Renal cortical epithelial cell (primary cell): Measurements from ENCODE around the gene TTPAL. TPM values are rescaled to one million over a fixed set of nuclear protein-coding genes. Genes with fewer than 3 reads are reported as not detected.

Experiments
- DNase-seq: peaks from one replicate; pipeline ENCODE4 v3.0.0-alpha.2; 2011; ENCODE audit warnings: low read depth
- total RNA-seq: library from RNA; depleted of rRNA; stranded (reverse); fragments of >200 nt; gene quantifications from 2 replicates; pipeline ENCODE4 v1.2.3, GENCODE V29; 2014

Gene TTPAL
- total RNA-seq, 1 donor from 2014 or later, result 19.0 TPM

DNA sequence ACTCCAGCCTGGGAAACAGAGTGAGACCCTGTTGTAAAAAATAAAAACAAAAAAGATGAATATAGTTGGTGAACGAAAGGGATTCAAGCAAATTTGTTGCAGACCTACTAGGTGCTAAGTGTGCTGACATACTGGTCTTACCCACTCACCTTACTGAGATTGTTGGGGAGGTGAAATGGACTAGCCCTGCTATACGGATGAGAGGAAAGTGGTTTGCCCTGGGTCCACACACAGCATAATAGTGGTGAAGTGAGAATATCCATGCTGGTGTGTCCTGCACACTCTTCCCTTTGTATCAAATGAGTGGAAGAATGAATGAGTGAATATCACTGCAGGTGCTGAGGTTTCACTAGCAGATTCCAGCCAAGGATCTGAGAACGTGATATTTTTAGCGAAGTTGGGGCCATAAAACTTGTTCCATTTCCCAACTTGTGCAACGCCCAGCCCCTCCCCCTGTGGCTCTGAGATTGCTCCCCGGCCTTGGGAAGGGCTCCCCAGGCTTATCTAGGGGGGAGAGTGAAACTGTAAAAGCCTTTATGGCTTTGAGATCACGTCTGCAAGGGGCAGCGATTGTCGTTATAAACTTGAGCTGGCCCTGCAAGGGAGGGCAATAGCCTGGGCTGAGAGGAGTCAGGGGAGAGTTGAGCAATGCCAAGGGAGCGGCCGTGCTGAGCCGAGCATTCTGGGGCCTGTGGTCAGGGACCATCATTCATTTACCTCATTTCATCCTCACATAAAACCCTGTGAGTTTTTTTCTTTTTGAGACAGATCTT lies 33.2 kb upstream of the TTPAL start:
- DNase-seq, result peak; percentile 79

DNA sequence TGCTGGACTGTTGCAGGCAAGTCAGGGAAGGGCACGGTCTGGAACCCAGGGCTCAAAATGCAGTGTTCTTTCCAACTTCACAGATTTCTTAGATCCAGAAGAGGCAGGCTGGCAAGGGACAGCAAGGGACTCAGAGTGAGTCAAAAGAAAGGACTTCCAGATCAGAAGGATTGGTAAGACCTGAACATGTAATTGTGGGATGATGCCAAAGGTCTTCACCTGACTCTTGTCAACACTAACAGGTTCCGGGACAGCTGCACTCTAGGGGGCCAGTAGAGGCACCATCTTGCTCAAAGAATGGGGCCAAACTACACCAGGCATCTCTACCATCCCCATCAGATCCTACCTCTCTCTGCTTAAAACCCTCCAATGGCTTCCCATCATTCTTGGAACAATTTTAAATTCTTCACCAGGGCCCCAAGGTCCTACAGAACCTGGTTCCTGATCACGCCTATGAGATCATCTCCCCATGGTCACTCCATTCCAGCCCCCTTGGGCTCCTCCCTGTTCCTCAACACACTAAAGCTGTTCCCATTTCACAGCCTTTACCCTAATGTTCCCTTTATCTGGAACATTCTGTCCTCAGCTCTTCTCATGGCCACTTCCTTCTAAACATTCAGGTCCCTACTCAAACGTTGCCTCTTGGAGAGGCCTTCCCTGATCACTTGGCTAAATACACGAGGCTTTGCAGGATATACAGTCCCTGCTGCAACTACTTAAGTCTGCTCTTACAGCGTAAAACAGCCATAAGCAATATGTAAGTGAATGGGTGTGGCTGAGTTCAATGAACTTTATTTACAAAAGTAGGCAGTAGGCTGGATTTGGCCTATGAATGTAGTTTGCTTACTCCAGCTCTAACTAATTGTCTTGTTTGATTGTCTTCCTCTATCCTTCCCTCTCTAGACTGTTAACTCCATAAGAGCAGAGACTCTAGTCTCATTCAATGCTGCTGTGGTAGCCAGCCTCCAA lies 29.6 kb upstream of the TTPAL start:
- no peak for DNase-seq

DNA sequence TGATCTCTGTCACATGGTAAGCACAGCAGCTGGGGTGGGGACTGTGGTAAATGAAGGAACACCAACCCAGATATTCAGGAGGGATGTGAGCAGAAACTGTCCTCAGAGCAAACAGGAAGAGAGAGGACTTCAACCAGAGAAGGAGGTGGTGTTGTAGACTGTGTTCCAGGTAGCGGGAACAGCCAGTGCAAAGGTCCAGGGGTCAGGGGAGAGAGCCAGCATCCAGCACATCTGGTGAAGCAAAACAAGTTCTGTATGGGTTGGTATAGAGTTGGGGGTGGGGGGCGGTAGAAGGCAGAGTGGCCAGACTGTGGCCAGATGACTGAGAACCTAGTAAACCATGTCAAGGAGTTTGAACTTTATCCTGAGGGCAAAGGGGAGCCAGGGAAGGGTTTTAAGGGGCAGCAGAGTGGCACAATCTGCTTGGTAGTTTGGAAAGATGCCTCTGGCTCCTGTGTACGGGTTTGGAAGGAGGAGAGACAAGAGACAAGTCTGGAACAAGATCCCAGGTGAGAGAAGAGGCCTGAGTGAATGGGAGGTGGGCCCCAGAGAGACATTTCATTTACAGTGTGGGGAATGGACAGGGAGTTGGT lies 27.8 kb upstream of the TTPAL start:
- DNase-seq, result no peak

DNA sequence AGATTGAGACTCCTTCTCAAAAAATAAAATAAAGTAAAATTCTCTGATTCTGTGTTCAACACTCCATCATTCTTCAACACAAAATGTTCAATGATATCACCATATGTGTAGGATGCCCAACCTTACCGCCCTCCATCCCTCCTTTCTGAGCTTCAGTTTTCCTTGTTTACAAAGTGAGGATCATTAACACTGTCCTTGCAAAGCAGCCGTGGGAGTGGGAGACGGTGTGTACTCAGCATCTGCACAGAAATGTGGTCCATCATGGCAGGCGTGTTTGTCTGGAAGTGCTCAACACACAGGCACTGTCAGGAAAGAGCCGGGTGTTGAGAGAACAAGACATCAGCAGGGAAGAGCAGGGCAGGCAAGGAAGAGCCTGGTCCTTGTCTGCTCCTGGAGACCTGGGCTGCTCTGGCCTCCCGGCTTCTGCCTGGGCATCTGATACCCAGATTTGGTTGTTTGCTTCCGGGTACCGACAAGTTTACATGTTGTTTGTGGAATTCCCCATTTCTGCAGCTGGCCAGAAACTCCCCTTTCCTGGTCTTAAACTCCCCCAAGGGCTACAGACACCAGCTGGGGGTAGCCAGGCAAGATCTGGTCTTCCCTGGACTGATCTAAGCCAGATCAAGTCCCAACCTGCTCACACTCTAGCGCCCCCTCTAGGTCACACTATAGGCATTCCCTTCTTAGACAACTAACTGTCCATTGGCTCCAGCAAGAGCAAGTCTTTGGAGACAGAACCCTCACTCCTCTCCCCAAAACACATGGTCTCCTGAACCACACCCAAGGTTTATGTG lies 26.7 kb upstream of the TTPAL start:
- no peak for DNase-seq

DNA sequence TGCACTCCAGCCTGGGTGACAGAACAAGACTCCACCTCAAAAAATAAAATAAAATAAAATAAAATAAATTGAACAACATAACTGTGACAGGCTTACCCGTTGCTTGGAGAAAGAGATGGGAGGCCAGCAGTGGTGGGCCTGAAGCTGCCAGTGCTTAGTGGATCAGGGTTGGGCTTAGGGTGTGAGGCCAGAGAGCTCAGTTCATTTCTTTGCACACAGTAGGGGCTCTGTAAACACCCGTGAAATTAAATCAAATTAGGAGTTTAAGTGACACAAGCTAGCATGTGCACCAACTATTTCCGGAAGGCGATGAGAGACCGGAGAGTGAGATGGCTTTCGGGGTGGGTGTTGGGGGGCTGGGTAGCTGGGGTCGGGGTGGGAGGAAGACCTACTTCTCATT lies 25.8 kb upstream of the TTPAL start:
- DNase-seq, result no peak

DNA sequence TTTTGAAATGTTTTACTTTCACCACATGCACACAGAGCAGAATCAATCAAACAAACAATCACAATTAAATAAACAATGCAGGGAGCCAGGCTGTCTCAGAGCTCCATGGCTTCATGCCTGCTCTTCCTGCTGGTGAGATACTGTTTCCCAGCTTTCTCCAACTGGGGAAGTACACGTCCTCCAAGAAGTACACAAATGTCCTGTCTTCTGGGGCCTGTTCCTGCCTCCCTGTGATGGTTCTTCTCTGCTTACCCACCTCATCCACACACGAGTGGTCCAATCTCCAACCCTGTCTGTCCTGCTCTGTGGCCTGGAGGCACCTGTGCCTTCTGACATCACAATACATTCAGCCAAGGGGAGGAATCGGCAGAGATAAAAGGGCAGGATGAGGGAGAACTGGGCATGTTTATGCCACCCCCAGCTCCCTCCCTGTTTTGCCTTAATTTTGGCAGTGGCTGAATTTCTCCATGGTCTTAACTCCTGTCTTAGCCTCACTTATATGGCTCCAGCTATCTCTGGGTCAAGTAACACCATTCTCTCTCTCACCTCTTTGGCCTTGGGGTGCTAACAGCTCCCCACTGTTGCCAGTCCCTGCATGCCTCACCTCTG lies 25.3 kb upstream of the TTPAL start:
- DNase-seq, result no peak

DNA sequence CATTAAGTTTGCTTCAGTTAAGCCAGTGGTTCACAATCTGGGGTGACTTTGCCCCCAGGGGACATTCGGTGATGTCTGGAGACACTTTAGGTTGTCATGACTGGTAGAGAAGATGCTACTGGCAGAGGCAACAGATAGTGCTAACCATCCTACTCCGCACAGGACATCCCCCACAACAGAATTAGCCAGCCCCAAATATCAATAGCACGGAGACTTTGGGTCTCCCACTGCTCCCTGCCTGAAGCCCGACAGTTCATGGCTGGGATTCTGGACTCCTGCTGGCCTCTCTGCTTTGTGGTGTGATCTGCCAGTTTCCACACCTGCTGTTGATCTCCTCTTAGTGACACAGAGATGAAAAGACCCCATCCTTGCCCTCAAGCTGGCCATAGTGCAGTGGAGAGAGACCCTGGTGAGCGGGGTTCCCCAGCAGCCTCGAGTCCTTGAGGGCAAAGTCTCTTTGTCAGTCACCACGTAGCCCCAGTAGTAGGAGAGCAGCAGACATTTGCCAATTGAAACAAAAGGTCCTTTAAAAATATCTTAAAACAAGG lies 24.7 kb upstream of the TTPAL start:
- DNase-seq, result no peak

DNA sequence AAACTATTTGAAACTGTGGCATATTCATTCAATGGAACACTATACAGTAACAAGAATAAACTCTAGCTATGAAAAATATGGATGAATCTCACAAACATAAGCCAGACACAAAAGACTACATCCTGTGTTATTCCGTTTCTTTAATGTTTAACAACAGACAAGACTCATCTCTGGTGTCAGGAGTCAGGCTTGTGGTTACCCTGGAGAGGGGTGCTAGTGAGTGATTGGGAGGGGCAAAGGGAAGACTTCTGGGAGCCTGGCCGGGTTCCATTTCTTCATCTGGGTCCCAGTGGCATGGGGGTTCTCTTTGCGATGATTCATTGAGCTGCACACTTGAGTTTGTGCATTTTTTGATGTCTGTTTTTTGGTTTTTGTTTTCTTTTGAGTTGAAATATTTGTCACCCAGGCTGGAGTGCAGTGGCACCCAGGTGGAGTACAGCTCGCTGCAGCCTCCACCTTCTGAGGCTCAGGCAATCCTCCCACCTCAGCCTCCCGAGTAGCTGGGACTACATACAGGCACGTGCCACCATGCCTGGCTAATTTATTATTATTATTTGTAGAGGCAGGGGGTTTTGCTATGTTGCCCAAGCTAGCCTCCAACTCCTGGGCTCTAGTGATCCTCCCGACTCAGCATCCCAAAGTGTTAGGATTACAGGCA lies 21.2 kb upstream of the TTPAL start:
- DNase-seq, result peak; percentile 66

DNA sequence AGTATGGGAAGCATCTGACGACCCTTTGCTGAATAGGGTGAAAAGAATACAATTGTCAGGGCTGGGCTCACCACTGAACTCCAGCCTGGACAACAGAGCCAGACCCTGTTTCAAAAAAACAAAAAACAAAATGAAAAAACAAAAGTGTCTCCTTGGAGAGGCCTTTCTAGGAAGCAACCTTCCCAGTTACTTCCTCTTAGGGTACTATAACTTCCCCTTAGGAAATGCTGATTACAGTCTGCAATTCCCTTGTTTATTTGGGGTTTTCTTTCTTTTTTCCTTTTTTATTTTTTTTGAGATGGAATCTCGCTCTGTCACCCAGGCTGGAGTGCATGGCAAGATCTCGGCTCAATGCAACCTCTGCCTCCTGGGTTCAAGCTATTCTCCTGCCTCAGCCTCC lies 20.5 kb upstream of the TTPAL start:
- DNase-seq, result no peak

DNA sequence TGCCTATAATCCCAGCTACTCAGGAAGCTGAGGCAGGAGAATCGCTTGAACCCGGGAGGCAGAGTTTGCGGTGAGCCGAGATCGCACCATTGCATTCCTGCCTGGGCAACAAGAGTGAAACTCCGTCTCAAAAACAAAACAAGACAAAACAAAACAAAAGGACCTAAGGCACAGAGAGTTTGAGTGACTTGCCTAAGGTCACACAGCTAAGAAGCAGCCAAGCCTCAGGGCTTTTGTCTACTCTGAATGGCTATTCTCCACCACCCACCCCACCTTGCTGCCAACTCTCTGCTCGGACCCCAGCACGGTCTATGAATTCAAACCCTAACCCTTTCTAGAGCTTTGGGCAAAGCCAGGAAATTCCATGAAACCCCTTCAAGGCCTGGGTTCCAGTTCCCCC lies 19.1 kb upstream of the TTPAL start:
- DNase-seq, result no peak

DNA sequence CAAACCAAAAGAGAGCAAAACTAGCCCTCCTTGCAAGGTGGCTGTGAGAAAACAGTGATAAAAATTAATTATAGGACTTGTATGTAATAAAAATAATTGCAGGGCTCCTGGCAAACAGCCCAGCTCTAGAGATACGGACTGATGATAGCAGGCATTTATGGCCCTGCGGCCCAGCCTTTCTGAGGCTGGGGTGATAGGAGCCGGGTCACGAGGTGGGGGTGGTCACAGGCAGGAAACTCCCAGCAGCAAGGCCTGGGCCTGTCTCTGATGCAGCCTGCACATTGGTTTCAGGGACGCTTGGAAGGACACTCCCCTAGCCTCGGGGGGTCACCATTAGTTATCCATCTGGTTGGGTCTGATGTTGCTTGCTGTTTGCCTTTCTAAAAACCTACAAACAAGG lies 18.7 kb upstream of the TTPAL start:
- DNase-seq, result no peak

DNA sequence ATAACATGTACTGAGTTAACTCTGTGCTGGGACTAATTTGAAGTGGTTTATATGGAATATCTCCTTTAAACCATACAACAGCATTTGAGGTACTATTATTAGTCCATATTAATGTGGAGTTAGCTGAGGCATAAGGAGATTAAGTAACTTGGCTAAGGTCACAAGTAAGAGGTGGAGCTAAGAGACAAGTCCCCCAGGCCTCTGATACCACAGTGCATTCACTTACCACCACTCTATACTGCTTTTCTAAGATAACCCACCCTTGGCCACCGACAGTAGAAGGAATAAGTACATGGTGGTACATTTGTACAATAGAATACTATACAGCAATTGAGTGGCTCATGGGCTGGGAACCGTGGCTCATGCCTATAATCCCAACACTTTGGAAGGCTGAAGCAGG lies 16.4 kb upstream of the TTPAL start:
- no peak for DNase-seq

DNA sequence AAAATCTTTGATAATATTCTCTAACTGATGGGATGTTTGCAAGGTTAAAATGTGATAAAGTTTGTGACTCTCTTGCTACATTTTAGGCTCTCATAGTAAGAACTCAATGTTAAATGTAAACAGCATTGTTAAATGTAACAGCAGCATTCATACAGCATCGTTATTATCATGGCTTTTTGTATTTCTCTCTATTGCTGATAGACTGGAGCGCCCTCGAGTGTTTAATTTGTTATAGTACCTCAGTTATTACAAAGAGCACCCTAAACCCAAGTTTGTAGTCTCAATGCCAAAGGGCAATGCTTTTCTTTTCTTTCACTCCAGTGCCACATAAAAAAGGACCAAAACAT lies 14.9 kb upstream of the TTPAL start:
- peak; percentile 41 for DNase-seq

DNA sequence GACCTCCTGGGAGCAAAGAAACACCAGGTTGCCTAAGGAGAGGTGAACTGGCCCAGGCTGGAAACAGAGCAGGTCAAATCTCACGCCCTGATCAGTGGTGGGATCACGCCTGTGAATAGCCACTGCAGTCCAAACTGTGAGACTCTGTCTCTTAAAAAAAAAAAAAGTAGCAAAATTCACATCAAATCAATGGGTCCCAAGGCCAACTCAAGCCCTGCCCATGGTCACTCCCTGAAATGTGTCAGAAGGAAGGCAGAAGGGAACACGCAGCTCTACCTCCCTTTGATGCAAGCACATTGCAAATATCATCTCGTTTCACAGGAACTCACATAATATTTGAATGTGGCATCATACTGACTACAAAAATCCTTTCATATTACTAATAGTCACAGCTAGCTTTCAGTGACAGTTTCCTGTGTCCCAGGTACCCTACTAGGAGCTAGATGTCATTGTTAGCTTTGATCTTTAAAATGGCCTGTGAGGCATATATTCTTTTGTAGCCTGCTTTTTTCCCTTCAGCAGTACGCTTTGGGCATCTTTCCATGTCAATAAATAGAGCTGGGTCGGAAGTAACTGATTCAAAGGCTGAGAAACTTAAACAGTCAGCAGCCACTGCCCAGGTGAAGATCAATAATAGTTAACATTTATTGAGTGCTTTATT lies 14.4 kb upstream of the TTPAL start:
- no peak for DNase-seq

DNA sequence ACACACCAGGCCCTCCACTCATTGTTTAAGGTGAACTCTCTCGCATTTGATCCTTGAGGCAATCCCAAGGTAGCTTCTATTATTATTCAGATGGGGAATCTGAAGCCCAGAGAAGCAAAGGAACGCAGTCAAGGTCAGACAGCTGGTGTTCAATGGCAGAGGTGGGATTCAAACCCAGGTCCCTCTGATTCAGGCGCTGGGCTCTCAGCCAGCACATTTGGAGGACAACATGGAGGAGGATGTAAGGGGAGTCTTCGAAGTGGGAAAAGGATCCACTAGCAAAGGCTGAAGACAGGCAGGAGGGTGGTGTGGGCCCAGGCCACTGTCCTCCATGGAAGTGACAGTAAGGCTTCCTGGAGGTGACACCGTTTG lies 13.9 kb upstream of the TTPAL start:
- no peak for DNase-seq

DNA sequence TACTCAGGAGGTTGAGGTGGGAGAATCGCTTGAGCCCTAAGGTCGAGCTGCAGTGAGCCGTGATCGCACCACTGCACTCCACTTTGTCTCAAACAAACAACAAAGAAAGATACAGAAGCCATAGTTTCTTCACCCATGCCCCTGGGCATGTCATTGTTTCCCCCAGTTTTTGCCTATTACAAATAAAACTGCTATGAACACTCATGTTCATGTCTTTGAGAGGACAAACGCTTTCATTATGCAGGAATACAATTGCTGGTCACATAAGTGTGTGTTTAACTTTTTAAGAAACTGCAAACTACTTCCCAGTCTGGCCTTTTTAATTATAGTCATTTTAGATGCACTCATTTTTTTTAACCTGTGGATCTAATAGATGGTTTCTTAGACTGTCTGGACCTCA lies 12.2 kb upstream of the TTPAL start:
- DNase-seq, result no peak

DNA sequence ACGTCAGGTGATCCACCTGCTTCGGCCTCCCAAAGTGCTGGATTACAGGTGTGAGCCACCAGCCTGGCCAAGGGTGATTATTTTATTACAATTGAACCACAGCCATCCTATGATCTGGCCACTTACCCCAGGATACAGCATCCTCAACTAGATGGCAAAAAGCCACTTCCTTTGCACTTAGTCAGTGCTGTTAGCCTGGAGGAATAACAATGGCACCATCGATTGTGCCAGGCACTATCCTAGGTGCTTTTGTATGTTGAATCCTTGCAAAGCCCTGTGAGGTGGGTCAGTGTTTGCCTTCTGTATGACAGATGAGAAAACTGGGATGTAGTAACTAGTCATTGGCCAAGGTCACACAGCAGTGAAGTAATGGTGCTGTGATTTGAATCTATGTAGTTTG lies 11.2 kb upstream of the TTPAL start:
- DNase-seq, result no peak

DNA sequence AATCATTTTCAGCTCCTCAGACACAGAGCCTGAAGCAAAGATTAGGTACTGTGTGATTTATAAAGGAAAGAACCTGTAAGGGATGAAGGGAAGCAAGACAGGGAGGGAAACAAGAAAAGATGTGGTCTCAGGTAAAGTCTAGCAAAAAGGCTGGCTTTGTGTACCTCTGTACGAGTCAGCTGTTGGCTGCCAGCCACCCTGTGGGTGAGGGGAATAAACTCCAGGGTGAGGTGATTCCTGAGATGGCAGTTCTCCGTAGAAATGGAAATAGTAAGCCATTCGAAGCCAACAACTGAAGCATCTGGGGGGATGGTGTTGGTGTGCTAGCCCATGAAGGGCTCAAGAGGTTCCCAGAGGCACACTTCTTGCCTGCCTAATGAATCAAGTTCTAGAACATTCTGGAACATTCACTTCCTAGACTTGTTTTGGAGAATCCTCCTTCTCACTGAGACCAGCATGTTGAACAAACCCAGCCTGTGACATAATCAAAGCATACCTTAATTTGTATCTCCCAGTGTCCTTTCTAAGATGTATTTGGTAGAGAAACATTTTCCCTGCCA lies 10.6 kb upstream of the TTPAL start:
- DNase-seq, result peak; percentile 59

DNA sequence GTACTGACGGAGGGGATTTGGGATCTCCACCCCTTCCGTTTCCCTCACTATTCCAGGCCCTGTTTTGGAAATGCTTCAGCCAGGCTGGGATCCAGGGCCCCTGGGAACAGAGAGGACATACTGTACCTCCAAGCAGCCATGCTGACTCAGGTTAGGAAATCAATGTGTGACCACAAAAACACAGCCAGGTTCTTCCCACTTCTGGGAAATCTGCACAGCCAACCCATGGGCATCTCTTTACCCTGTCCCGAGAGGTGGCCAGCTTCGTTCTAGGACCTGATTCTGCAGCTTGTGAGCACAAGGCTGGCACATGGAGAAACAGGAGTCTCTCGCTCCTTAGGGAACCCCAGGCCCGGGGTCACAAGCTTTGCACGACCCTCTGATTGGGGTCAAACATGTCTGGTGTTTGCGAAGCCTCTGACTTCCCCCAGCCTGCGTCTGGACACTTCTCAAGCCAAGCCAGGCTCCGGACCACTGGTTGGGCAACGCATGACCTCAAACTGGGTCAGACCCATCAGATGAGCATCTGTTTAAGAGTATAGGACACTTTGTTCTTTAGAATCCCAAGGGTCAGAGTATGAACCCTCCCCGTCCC lies 8.3 kb upstream of the TTPAL start:
- DNase-seq, result peak; percentile 80
